ENCODE measurements around the gene ATXN7L3.

- TF ChIP-seq FOXK2 (IDR thresholded peaks at IDR 0.05) (no peak), BHLHE40 (IDR thresholded peaks at IDR 0.05; ENCODE audit: borderline replicate concordance) (no peak), PKNOX1 (IDR thresholded peaks at IDR 0.05) (no peak), HDGF (IDR thresholded peaks at IDR 0.05; ENCODE audit: borderline replicate concordance) (no peak), ARNT (IDR thresholded peaks at IDR 0.05) (no peak), SP1 (IDR thresholded peaks at IDR 0.05) (no peak), CTBP1 (IDR thresholded peaks at IDR 0.05; ENCODE audit: borderline replicate concordance) (no peak), TARDBP (IDR thresholded peaks at IDR 0.05) (no peak), FOXA1 (IDR thresholded peaks at IDR 0.05) (no peak), NFRKB (IDR thresholded peaks at IDR 0.05) (no peak), FOXM1 (IDR thresholded peaks at IDR 0.05; ENCODE audit: borderline replicate concordance) (no peak), L3MBTL2 (conservative IDR thresholded peaks at IDR 0.05) (no peak), ELF4 (IDR thresholded peaks at IDR 0.05) (no peak), LEF1 (IDR thresholded peaks at IDR 0.05; ENCODE audit: borderline replicate concordance) (no peak)
Measured at GRCh38 chr17:44176257-44176656, 23.4 kb downstream of the ATXN7L3 start.

All from HEK293T (cell line).